ENCODE measurements around the gene CPLX1. TPM values are rescaled to one million over a fixed set of nuclear protein-coding genes. Genes with fewer than 3 reads are reported as not detected.

The CPLX1 gene
- total RNA-seq, 4 donors from 2014 or later, result 1.8 to 2.4 (median 2.4) TPM; not detected in 1

DNA sequence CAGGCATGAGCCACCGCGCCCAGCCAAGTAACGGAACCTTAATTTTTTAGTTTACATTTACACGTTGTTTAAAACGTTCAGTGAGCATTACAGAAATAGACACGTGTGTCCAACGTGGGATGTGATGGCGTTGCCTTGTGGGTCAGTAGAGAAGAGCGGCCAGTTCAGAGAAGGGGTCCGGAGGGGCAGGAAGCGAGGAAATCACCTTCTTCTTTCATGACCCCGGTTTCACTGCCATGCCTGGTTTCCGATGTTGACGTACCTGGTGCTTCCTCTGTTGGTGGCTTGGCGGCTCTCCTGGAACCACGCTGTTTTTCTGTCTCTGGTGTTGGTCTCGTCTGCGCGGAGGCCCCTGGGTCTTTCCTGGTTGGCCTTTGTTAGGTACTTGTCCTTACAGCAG is 77.5 kb downstream of the CPLX1 start:
- 95 to 97% methylated on average over 19 of the region's 19 CpGs for WGBS, 2 donors
- no peak for TF ChIP-seq POLR2A (IDR thresholded peaks at IDR 0.05)
- TF ChIP-seq EP300 (IDR thresholded peaks at IDR 0.05), result no peak
- TF ChIP-seq, protein P1, sequence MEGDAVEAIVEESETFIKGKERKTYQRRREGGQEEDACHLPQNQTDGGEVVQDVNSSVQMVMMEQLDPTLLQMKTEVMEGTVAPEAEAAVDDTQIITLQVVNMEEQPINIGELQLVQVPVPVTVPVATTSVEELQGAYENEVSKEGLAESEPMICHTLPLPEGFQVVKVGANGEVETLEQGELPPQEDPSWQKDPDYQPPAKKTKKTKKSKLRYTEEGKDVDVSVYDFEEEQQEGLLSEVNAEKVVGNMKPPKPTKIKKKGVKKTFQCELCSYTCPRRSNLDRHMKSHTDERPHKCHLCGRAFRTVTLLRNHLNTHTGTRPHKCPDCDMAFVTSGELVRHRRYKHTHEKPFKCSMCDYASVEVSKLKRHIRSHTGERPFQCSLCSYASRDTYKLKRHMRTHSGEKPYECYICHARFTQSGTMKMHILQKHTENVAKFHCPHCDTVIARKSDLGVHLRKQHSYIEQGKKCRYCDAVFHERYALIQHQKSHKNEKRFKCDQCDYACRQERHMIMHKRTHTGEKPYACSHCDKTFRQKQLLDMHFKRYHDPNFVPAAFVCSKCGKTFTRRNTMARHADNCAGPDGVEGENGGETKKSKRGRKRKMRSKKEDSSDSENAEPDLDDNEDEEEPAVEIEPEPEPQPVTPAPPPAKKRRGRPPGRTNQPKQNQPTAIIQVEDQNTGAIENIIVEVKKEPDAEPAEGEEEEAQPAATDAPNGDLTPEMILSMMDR (IDR thresholded peaks at IDR 0.05), result no peak
- peaks cover under 1 to 67% (median 3%) of the 10 kb centered on the region in 3 donors for H3K36me3 ChIP-seq

DNA sequence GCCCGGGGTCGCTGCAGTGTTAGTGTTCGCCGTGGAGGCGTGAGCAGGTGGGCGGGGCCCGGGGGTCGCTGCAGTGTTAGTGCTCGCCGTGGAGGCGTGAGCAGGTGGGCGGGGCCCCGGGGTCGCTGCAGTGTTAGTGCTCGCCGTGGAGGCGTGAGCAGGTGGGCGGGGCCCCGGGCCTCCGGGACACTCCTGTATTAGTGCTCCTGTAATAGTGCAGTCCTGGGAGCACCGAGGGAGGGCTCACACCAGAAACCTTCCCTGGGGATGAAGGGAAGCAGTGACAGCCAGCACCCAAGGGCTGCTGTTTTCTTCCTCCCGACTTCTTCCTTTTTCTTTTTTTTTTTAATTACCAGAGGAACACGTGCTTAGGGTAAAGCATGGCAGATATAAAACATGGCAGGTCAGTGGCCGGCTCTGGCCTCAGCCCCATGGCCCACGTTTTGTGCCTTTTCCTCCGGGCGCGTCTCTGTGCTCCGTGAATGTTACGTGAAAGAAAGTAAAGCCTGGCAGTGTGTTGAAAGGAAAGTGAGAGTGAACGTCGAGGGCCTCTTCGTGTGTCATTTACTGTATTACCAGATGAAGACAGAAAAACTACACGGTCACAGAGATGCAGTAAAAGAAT is 78.3 kb downstream of the CPLX1 start:
- WGBS, 2 donors, result 95% methylated on average over 20 to 21 of the region's 34 CpGs
- H3K9me3 ChIP-seq, result peaks cover 0 to 21% (median 0%) of the 10 kb centered on the region in 4 donors

More for the DNA sequence above, 77.5 kb downstream of the CPLX1 start:
- peaks cover 0 to 13% (median 4%) of the 10 kb centered on the region in 4 donors for H3K4me1 ChIP-seq
- H3K27ac ChIP-seq, result peak overlapping the region in 1 of 4 donors; percentile 26
- no peak for DNase-seq (ENCODE audit: low spot score in 2 of 2)
- H3K27me3 ChIP-seq, result no peaks in the 10 kb centered on the region
- no peak overlapping the region for H3K4me3 ChIP-seq
- peaks cover 0 to 21% (median 0%) of the 10 kb centered on the region in 4 donors for H3K9me3 ChIP-seq

DNA sequence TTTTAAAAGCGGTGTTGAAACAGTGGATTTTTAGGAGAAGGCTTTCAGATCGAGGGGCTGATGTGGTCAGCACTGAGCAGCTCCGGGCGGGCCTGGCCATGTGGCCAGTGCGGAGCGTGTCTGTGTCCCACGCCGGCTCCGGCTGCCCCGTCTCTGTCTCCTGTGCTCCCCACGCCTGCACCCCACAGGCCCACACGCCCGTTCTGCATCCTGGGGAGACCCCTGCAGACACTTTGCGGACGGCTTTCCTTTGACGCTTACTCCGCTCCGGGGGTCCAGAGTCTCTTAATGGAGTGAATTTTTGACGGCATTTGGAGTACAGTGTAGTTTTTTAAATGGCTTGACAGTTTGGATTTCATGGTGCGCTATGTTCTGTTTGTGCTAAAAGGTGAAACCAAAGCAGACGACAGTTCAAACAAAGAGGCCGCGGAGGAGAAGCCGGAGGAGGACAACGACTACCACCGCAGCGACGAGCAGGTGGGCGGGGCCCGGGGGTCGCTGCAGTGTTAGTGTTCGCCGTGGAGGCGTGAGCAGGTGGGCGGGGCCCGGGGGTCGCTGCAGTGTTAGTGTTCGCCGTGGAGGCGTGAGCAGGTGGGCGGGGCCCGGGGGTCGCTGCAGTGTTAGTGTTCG is 81.6 kb downstream of the CPLX1 start:
- no peaks in the 10 kb centered on the region for H3K27me3 ChIP-seq
- H3K4me1 ChIP-seq, result peaks cover 0 to 7% (median 0%) of the 10 kb centered on the region in 4 donors
- 89 to 92% methylated on average over 32 to 38 of the region's 44 CpGs for WGBS, 2 donors
- peaks cover 0 to 2% (median 0%) of the 10 kb centered on the region in 4 donors for H3K9me3 ChIP-seq
- TF ChIP-seq POLR2A (IDR thresholded peaks at IDR 0.05) (no peak), EP300 (IDR thresholded peaks at IDR 0.05) (no peak)
- TF ChIP-seq, protein P1 (IDR thresholded peaks at IDR 0.05), result no peak
- no peak for DNase-seq (ENCODE audit: low spot score in 2 of 2)
- H3K36me3 ChIP-seq, result peaks cover 0 to 69% (median 3%) of the 10 kb centered on the region in 3 donors
- peak overlapping the region in 1 of 4 donors; percentile 12 for H3K27ac ChIP-seq
- no peak overlapping the region for H3K4me3 ChIP-seq

More for the DNA sequence above, 78.3 kb downstream of the CPLX1 start:
- no peak for DNase-seq (ENCODE audit: low spot score in 2 of 2)
- Histone ChIP-seq H3K36me3 (peaks cover 0 to 67% (median 3%) of the 10 kb centered on the region in 3 donors), H3K4me3 (no peak overlapping the region), H3K4me1 (peaks cover 0 to 15% (median 4%) of the 10 kb centered on the region in 4 donors), H3K27ac (no peak overlapping the region), H3K27me3 (no peaks in the 10 kb centered on the region)
- TF ChIP-seq, protein P1 (IDR thresholded peaks at IDR 0.05), result no peak
- no peak for TF ChIP-seq POLR2A (IDR thresholded peaks at IDR 0.05)
- no peak for TF ChIP-seq EP300 (IDR thresholded peaks at IDR 0.05)

DNA sequence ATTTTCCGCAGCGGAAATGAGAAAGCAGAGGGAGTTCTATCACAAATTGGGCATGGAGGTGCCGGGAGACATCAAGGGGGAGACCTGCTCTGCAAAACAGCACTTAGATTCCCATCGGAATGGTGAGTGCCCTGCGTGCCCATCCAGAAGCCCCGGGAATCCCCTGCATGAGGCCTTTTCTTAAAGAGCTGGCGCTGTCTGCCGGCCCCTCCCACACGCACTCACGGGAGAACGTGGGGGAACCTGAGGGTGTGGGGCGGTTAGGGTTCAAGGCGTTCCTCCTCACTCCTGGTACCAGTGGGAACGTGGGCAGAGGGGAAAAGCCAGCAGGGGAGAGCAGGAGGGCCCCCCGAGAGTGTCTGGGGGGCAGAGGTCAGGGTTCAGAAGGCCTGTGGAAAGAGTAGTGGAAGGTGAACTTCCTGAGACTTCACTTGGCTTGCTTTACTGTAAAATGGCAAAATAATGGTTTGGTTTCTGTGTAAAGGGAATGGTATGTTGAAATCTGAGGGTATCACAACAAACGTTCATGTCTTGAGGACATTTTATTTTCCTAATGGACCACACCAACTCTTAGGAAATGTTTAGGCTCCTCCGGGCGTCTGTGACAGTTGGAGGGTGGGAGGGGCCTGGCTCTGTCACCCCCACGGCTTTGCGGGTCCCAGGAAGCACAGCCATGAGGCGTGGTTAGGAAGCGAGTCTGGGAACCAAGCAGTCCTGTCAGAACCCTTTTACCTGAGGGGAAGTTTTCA is 82.3 kb downstream of the CPLX1 start:
- Histone ChIP-seq H3K27ac (peak overlapping the region in 1 of 4 donors; percentile 30), H3K4me3 (no peak overlapping the region), H3K27me3 (no peaks in the 10 kb centered on the region), H3K9me3 (peaks cover 0 to 1% (median 0%) of the 10 kb centered on the region in 4 donors), H3K4me1 (peaks cover 0 to 7% (median 0%) of the 10 kb centered on the region in 4 donors), H3K36me3 (peaks cover 0 to 69% (median 2%) of the 10 kb centered on the region in 3 donors)
- TF ChIP-seq, protein P1 (IDR thresholded peaks at IDR 0.05), result no peak
- peak in 1 of 2 donors; percentile 14 for TF ChIP-seq EP300 (IDR thresholded peaks at IDR 0.05)
- 77 to 78% methylated on average over 22 of the region's 22 CpGs for WGBS, 2 donors
- no peak for DNase-seq (ENCODE audit: low spot score in 2 of 2)

Measured in tibial nerve (tissue), 4 donors.